GM21619 (cell line): ENCODE measurements around the gene PCGF5.
"Not testable (repeated sequence)": the region's sequence is repeated elsewhere in the genome, so short reads cannot be mapped to it uniquely, and the experiment has no call there.

Experiments
- ATAC-seq: cut with Tn5 transposase; IDR thresholded peaks from one replicate; pipeline ENCODE4 v1.9.1; 2021; ENCODE audit not compliant: unreplicated experiment

The PCGF5 gene

GRCh38 chr10:91208642-91209041 lies 11.8 kb upstream of the PCGF5 start:
- no peak for ATAC-seq

GRCh38 chr10:91210014-91210413 lies 10.4 kb upstream of the PCGF5 start:
- no peak for ATAC-seq

GRCh38 chr10:91210435-91210834 lies 10.0 kb upstream of the PCGF5 start:
- peak; percentile 77 for ATAC-seq

GRCh38 chr10:91211675-91212074 lies 8.8 kb upstream of the PCGF5 start:
- no peak for ATAC-seq

- no peak for ATAC-seq
Observed at GRCh38 chr10:91214911-91215310, 5.6 kb upstream of the PCGF5 start.

- ATAC-seq = no peak
Observed at GRCh38 chr10:91215384-91215783, 5.1 kb upstream of the PCGF5 start.

GRCh38 chr10:91219371-91220193 lies 881 bp upstream of the PCGF5 start:
- no peak for ATAC-seq

GRCh38 chr10:91220954-91221675 lies 652 bp downstream of the PCGF5 start:
- peak; percentile 30 for ATAC-seq

- ATAC-seq = no peak
Observed at GRCh38 chr10:91226093-91226492, 5.6 kb downstream of the PCGF5 start.

GRCh38 chr10:91227576-91227975 lies 7.1 kb downstream of the PCGF5 start:
- no peak for ATAC-seq

- ATAC-seq = no peak
Observed at GRCh38 chr10:91229683-91230082, 9.2 kb downstream of the PCGF5 start.

- ATAC-seq = no peak
Observed at GRCh38 chr10:91238191-91238590, 17.7 kb downstream of the PCGF5 start.

GRCh38 chr10:91239789-91240188 lies 19.3 kb downstream of the PCGF5 start:
- no peak for ATAC-seq

GRCh38 chr10:91242940-91243339 lies 22.5 kb downstream of the PCGF5 start:
- ATAC-seq = no peak

GRCh38 chr10:91247360-91248111 lies 27.1 kb downstream of the PCGF5 start:
- ATAC-seq = no peak

GRCh38 chr10:91249700-91250099 lies 29.2 kb downstream of the PCGF5 start:
- no peak for ATAC-seq

- no peak for ATAC-seq
Observed at GRCh38 chr10:91250341-91250740, 29.9 kb downstream of the PCGF5 start.

- ATAC-seq = peak; percentile 59
Observed at GRCh38 chr10:91251430-91252056, 31.1 kb downstream of the PCGF5 start.

GRCh38 chr10:91253300-91253699 lies 32.8 kb downstream of the PCGF5 start:
- no peak for ATAC-seq

- no peak for ATAC-seq
Observed at GRCh38 chr10:91257310-91257709, 36.8 kb downstream of the PCGF5 start.

GRCh38 chr10:91260417-91260816 lies 40.0 kb downstream of the PCGF5 start:
- ATAC-seq = not testable (repeated sequence)
